IMR-90 (cell line): ENCODE measurements around the gene SDHA. TPM values are rescaled to one million over a fixed set of nuclear protein-coding genes. Genes with fewer than 3 reads are reported as not detected.

ENCODE experiments used
- ATAC-seq: fragments of 200-7000 bp; cut with Tn5 transposase; 2 replicates; pipeline ENCODE4 v1.9.1; 2020; ENCODE audit warnings: low read depth, mild to moderate bottlenecking, moderate library complexity
- BruUV-seq: library from RNA; stranded (reverse); fragments of 400-500 nt; replicated peaks from 2 replicates; lab custom pipeline; 2021; lab: Mats Ljungman, UMichigan
- CTCF ChIA-PET: fragments of 300-600 bp; formaldehyde crosslinking; extraction: SDS; loops from one replicate; lab custom pipeline; 2021; ENCODE audit warnings: antibody characterized with exemption; lab: Yijun Ruan, JAX
- POLR2A ChIA-PET: fragments of 300-600 bp; sonication (Branson Sonifier 250); formaldehyde crosslinking; loops from one replicate; lab custom pipeline; 2022; ENCODE audit warnings: antibody characterized with exemption; ENCODE audit not compliant: unreplicated experiment; lab: Charles Lee
- DNase-seq: peaks from one replicate; pipeline ENCODE4 v3.0.0; 2013
- H2AFZ ChIP-seq: replicated peaks from 2 replicates; pipeline ENCODE3; 2013; ENCODE audit warnings: low read length, mild to moderate bottlenecking; ENCODE audit not compliant: poor library complexity
- H2AK5ac ChIP-seq: 2 replicates; pipeline ENCODE4 v1.6.1; 2013; ENCODE audit warnings: low read depth, low read length, inconsistent platforms
- H2AK9ac ChIP-seq: replicated peaks from 2 replicates; pipeline ENCODE3; 2013; ENCODE audit warnings: mild to moderate bottlenecking, low read depth, low read length, moderate library complexity; ENCODE audit not compliant: poor library complexity
- H2BK120ac ChIP-seq: 2 replicates; pipeline ENCODE4 v1.6.1; 2013; ENCODE audit warnings: low read depth, low read length, inconsistent platforms
- H2BK15ac ChIP-seq: 3 replicates; pipeline ENCODE4 v1.6.1; 2013; ENCODE audit warnings: low read depth, low read length, inconsistent platforms
- H2BK20ac ChIP-seq: 2 replicates; pipeline ENCODE4 v1.6.1; 2013; ENCODE audit warnings: low read depth, mild to moderate bottlenecking, inconsistent platforms, low read length, moderate library complexity
- H2BK5ac ChIP-seq: 2 replicates; pipeline ENCODE4 v1.6.1; 2013; ENCODE audit warnings: mild to moderate bottlenecking, low read depth, low read length, inconsistent platforms; ENCODE audit not compliant: poor library complexity, severe bottlenecking
- H3K14ac ChIP-seq: replicated peaks from 2 replicates; pipeline ENCODE4 v1.6.1; 2013; ENCODE audit warnings: low read depth, low read length, inconsistent platforms
- H3K18ac ChIP-seq: 2 replicates; pipeline ENCODE4 v1.6.1; 2013; ENCODE audit warnings: low read depth, low read length, control low read depth
- H3K23ac ChIP-seq: 2 replicates; pipeline ENCODE4 v1.6.1; 2013; ENCODE audit warnings: low read depth, low read length, inconsistent platforms
- H3K27ac ChIP-seq: 2 replicates; pipeline ENCODE4 v1.5.1; 2013; ENCODE audit warnings: mild to moderate bottlenecking, control low read depth, low read length; ENCODE audit not compliant: insufficient read depth
- H3K27me3 ChIP-seq: 2 replicates; pipeline ENCODE4 v1.6.1; 2013; ENCODE audit warnings: low read length; ENCODE audit not compliant: control insufficient read depth, insufficient read depth
- H3K36me3 ChIP-seq: 2 replicates; pipeline ENCODE4 v1.6.1; 2013; ENCODE audit warnings: low read length, mixed read lengths; ENCODE audit not compliant: control insufficient read depth, insufficient read depth
- H3K4ac ChIP-seq: 2 replicates; pipeline ENCODE4 v1.6.1; 2013; ENCODE audit warnings: low read depth, low read length, inconsistent platforms
- H3K4me1 ChIP-seq: 2 replicates; pipeline ENCODE4 v1.6.1; 2013; ENCODE audit warnings: low read length, mixed read lengths; ENCODE audit not compliant: control insufficient read depth, insufficient read depth
- H3K4me2 ChIP-seq: 2 replicates; pipeline ENCODE4 v1.6.1; 2013; ENCODE audit warnings: low read depth, mild to moderate bottlenecking, control low read depth, low read length, moderate library complexity
- H3K4me3 ChIP-seq: 2 replicates; pipeline ENCODE4 v1.5.1; 2013; ENCODE audit warnings: low read depth, mild to moderate bottlenecking, control low read depth, low read length, moderate library complexity; ENCODE audit not compliant: insufficient read depth
- H3K56ac ChIP-seq: 2 replicates; pipeline ENCODE4 v1.6.1; 2013; ENCODE audit warnings: low read length, inconsistent platforms; ENCODE audit not compliant: insufficient read depth; ENCODE audit errors: extremely low read depth
- H3K79me1 ChIP-seq, 2 experiments: 2 replicates each; pipeline ENCODE4 v1.6.1; 2013; ENCODE audit warnings: low read length in 2 of 2, inconsistent platforms in 1 of 2, low read depth in 1 of 2
- H3K9ac ChIP-seq: 2 replicates; pipeline ENCODE4 v1.6.1; 2013; ENCODE audit warnings: low read depth, low read length, control low read depth
- H3K9me1 ChIP-seq: 2 replicates; pipeline ENCODE4 v1.6.1; 2013; ENCODE audit warnings: low read length, inconsistent platforms; ENCODE audit not compliant: insufficient read depth
- H3K9me3 ChIP-seq: 2 replicates; pipeline ENCODE4 v1.6.1; 2013; ENCODE audit warnings: low read length; ENCODE audit not compliant: control insufficient read depth, insufficient read depth
- H4K20me1 ChIP-seq: 2 replicates; pipeline ENCODE4 v1.6.1; 2013; ENCODE audit warnings: low read length, inconsistent platforms; ENCODE audit not compliant: insufficient read depth
- H4K5ac ChIP-seq: 2 replicates; pipeline ENCODE4 v1.6.1; 2013; ENCODE audit warnings: mild to moderate bottlenecking, low read depth, low read length, control low read depth
- H4K8ac ChIP-seq, 2 experiments: 2 replicates each; pipeline ENCODE4 v1.6.1; 2013; ENCODE audit warnings: low read depth in 2 of 2, low read length in 2 of 2, control low read depth in 1 of 2, inconsistent platforms in 1 of 2
- H4K91ac ChIP-seq: 2 replicates; pipeline ENCODE4 v1.6.1; 2013; ENCODE audit warnings: low read depth, low read length, inconsistent platforms; ENCODE audit not compliant: insufficient read depth
- BHLHE40 ChIP-seq: fragments of 150-350 bp; IDR thresholded peaks from 2 replicates; pipeline ENCODE4 v1.6.1; 2016; ENCODE audit warnings: mild to moderate bottlenecking, low read depth, low read length
- CEBPB ChIP-seq: IDR thresholded peaks from 2 replicates; pipeline ENCODE4 v1.6.1; 2012; ENCODE audit warnings: low read depth, low read length, improper control_type of control experiment
- CHD1 ChIP-seq: IDR thresholded peaks from 2 replicates; pipeline ENCODE4 v1.6.1; 2012; ENCODE audit warnings: low read depth, low read length, improper control_type of control experiment
- FOS ChIP-seq: fragments of 150-350 bp; IDR thresholded peaks from 2 replicates; pipeline ENCODE4 v1.6.1; 2016; ENCODE audit warnings: low read depth, low read length
- MAFK ChIP-seq: IDR thresholded peaks from 2 replicates; pipeline ENCODE4 v1.6.1; 2012; ENCODE audit warnings: low read depth, low read length, improper control_type of control experiment
- MAZ ChIP-seq: IDR thresholded peaks from 2 replicates; pipeline ENCODE4 v1.6.1; 2012; ENCODE audit warnings: low read depth, mild to moderate bottlenecking, low read length, improper control_type of control experiment, moderate library complexity, borderline replicate concordance
- MXI1 ChIP-seq: IDR thresholded peaks from 2 replicates; pipeline ENCODE4 v1.6.1; 2012; ENCODE audit warnings: low read depth, mild to moderate bottlenecking, low read length, moderate library complexity, borderline replicate concordance
- NFE2L2 ChIP-seq: fragments of 150-350 bp; IDR thresholded peaks from 2 replicates; pipeline ENCODE4 v1.6.1; 2016; ENCODE audit warnings: low read depth, mild to moderate bottlenecking, low read length
- POLR2A ChIP-seq: IDR thresholded peaks from 2 replicates; pipeline ENCODE4 v1.6.1; 2012; ENCODE audit warnings: mild to moderate bottlenecking, low read depth, low read length
- RAD21 ChIP-seq: IDR thresholded peaks from 2 replicates; pipeline ENCODE4 v1.6.1; 2012; ENCODE audit warnings: low read length, improper control_type of control experiment
- RCOR1 ChIP-seq: IDR thresholded peaks from 2 replicates; pipeline ENCODE4 v1.6.1; 2012; ENCODE audit warnings: mild to moderate bottlenecking, low read length, improper control_type of control experiment; ENCODE audit not compliant: insufficient replicate concordance
- RFX5 ChIP-seq: IDR thresholded peaks from 2 replicates; pipeline ENCODE4 v1.8.0; 2012; ENCODE audit warnings: low read depth, mild to moderate bottlenecking, low read length, moderate library complexity
- SMC3 ChIP-seq: fragments of 150-350 bp; IDR thresholded peaks from 2 replicates; pipeline ENCODE4 v1.6.1; 2016; ENCODE audit warnings: low read depth, mild to moderate bottlenecking, antibody characterized with exemption, low read length, moderate library complexity
- WGBS, 2 experiments: methylation state at CpG; one replicate each; pipeline versions ENCODE4 v1.1.5 to v1.1.7; 2013; ENCODE audit warnings: missing lambda C conversion rate in 2 of 2; ENCODE audit not compliant: insufficient read length in 1 of 2; ENCODE audit errors: extremely low coverage in 2 of 2; 5-methylcytosine and 5-hydroxymethylcytosine counted together
- dilution Hi-C: fragments of 300-500 bp; cut with HindIII; formaldehyde crosslinking; loops from one replicate; pipeline ENCODE4 v1.14.3; 2018; ENCODE audit warnings: low sequenced_read_pairs; ENCODE audit not compliant: unreplicated experiment
- in situ Hi-C: fragments of 300-500 bp; cut with MboI; formaldehyde crosslinking; loops from 3 replicates; pipeline ENCODE4 v1.14.3; 2019; ENCODE audit warnings: low sequenced_read_pairs, inconsistent platforms, mixed read lengths
- intact Hi-C: fragments of 100-400 bp; cut with micrococcal nuclease; formaldehyde crosslinking; loops from 2 replicates; pipeline ENCODE4 v1.10.0; 2022
- polyA plus RNA-seq, 3 experiments: library from polyadenylated mRNA; depleted of rRNA; stranded (reverse); fragments of >200 nt; gene quantifications; 2 replicates each; pipeline ENCODE4 v1.2.3, GENCODE V29; 2012; ENCODE audit warnings: low replicate concordance in 1 of 3
- total RNA-seq: library from RNA; depleted of rRNA; stranded (reverse); fragments of >200 nt; gene quantifications from 2 replicates; pipeline ENCODE4 v1.2.3, GENCODE V29; 2012
- TF ChIP-seq, protein P1 (sequence below): conservative IDR thresholded peaks from 2 replicates; pipeline ENCODE4 v1.5.1; 2012; ENCODE audit warnings: mild to moderate bottlenecking, low read depth, low read length, improper control_type of control experiment
- TF ChIP-seq, protein P2 (sequence below): fragments of 150-350 bp; IDR thresholded peaks from 2 replicates; pipeline ENCODE4 v1.6.1; 2017; ENCODE audit warnings: mild to moderate bottlenecking, antibody characterized with exemption, low read length, low read depth
- TF ChIP-seq, protein P3 (sequence below): fragments of 150-350 bp; IDR thresholded peaks from 2 replicates; pipeline ENCODE4 v1.6.1; 2016; ENCODE audit warnings: low read depth, mild to moderate bottlenecking, low read length, moderate library complexity, borderline replicate concordance

The SDHA gene
- total and polyA plus RNA-seq, 2 of the 4 experiments (the other 2 are of a cell fraction), result 105 to 121 TPM

DNA sequence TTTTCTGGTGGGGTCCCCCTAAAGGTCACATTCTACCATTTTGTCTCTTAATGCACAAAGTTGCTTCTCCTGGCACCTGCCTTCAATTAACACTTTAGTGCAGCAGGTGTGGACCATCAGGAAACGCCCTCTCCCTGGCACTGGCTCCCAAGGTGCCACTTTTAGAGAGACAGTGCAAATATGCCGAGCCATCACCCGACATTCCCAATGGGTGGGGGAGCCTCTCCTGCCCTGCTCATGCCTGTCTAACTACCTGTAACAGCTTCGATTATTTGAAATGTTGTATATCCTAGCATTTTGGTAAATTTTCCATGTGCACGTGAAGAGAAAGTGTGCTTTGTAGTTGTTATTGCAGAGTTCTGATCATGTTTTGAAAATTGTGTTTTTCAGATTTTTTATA lies 40.0 kb upstream of the SDHA start:
- no TSS peak for BruUV-seq
- ATAC-seq, result no peak
- POLR2A ChIA-PET, result no interaction called here
- dilution Hi-C loops, result no loop called here
- H3K4me2 ChIP-seq, result no peak overlapping the region
- H3K9ac ChIP-seq, result no peak overlapping the region
- no peak overlapping the region for H2AK5ac ChIP-seq
- CTCF ChIA-PET, result interaction anchor here (1.0 kb wide), 1 partner anchor 10 kb away, joined by 6 read pairs; no protein-coding TSS in a partner anchor
- H4K5ac ChIP-seq, result no peak overlapping the region
- no peak overlapping the region for H3K18ac ChIP-seq
- peaks cover 19% of the 10 kb centered on the region for H3K27me3 ChIP-seq
- H3K9me1 ChIP-seq, result peaks cover 5% of the 10 kb centered on the region; the same call in 1 of the 2 replicates
- no peaks in the 10 kb centered on the region for H3K9me3 ChIP-seq
- no peak overlapping the region for H3K14ac ChIP-seq
- H4K20me1 ChIP-seq, result no peaks in the 10 kb centered on the region
- intact Hi-C loops, result no loop called here
- no CpG with 5 or more reads among the region's 5 CpGs for WGBS, 2 experiments
- H2AK9ac ChIP-seq, result no peak overlapping the region
- in situ Hi-C loops, result no loop called here
- H3K23ac ChIP-seq, result no peak overlapping the region
- H3K56ac ChIP-seq, result no peak overlapping the region
- no peak overlapping the region for H4K91ac ChIP-seq
- DNase-seq, result no peak
- H3K27ac ChIP-seq, result no peak overlapping the region
- H3K4ac ChIP-seq, result no peak overlapping the region
- no peak overlapping the region for H2BK20ac ChIP-seq
- H2BK15ac ChIP-seq, result no peak overlapping the region
- H3K4me3 ChIP-seq, result no peak overlapping the region
- H4K8ac ChIP-seq, result no peak overlapping the region
- H2BK5ac ChIP-seq, result no peak overlapping the region
- H3K4me1 ChIP-seq, result no peaks in the 10 kb centered on the region
- H3K79me1 ChIP-seq, result no peaks in the 10 kb centered on the region
- no peak overlapping the region for H2AFZ ChIP-seq
- H2BK120ac ChIP-seq, result no peak overlapping the region
- TF ChIP-seq, protein P1, sequence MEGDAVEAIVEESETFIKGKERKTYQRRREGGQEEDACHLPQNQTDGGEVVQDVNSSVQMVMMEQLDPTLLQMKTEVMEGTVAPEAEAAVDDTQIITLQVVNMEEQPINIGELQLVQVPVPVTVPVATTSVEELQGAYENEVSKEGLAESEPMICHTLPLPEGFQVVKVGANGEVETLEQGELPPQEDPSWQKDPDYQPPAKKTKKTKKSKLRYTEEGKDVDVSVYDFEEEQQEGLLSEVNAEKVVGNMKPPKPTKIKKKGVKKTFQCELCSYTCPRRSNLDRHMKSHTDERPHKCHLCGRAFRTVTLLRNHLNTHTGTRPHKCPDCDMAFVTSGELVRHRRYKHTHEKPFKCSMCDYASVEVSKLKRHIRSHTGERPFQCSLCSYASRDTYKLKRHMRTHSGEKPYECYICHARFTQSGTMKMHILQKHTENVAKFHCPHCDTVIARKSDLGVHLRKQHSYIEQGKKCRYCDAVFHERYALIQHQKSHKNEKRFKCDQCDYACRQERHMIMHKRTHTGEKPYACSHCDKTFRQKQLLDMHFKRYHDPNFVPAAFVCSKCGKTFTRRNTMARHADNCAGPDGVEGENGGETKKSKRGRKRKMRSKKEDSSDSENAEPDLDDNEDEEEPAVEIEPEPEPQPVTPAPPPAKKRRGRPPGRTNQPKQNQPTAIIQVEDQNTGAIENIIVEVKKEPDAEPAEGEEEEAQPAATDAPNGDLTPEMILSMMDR, result no peak
- TF ChIP-seq, protein P2, sequence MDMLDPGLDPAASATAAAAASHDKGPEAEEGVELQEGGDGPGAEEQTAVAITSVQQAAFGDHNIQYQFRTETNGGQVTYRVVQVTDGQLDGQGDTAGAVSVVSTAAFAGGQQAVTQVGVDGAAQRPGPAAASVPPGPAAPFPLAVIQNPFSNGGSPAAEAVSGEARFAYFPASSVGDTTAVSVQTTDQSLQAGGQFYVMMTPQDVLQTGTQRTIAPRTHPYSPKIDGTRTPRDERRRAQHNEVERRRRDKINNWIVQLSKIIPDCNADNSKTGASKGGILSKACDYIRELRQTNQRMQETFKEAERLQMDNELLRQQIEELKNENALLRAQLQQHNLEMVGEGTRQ, result no peak
- TF ChIP-seq, protein P3, sequence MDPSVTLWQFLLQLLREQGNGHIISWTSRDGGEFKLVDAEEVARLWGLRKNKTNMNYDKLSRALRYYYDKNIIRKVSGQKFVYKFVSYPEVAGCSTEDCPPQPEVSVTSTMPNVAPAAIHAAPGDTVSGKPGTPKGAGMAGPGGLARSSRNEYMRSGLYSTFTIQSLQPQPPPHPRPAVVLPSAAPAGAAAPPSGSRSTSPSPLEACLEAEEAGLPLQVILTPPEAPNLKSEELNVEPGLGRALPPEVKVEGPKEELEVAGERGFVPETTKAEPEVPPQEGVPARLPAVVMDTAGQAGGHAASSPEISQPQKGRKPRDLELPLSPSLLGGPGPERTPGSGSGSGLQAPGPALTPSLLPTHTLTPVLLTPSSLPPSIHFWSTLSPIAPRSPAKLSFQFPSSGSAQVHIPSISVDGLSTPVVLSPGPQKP, result no peak
- TF ChIP-seq RFX5 (no peak), CHD1 (no peak), RAD21 (no peak), POLR2A (no peak), MXI1 (no peak), SMC3 (no peak), RCOR1 (no peak), FOS (no peak), CEBPB (no peak), MAFK (no peak), BHLHE40 (no peak), NFE2L2 (no peak), MAZ (no peak)
- H3K36me3 ChIP-seq, result no peaks in the 10 kb centered on the region
